Caco-2 (cell line): Measurements from ENCODE around the gene LIG1. TPM values are rescaled to one million over a fixed set of nuclear protein-coding genes. Genes with fewer than 3 reads are reported as not detected.

Source experiments
- BruUV-seq: library from RNA; stranded (reverse); fragments of 400-500 nt; replicated peaks from 2 replicates; lab custom pipeline; 2021; lab: Mats Ljungman, UMichigan
- CTCF ChIA-PET: fragments of 300-600 bp; sonication (Branson Sonifier 250); formaldehyde crosslinking; loops from one replicate; lab custom pipeline; 2022; ENCODE audit warnings: antibody characterized with exemption; lab: Charles Lee
- POLR2A ChIA-PET: fragments of 300-600 bp; sonication (Branson Sonifier 250); formaldehyde crosslinking; loops from one replicate; lab custom pipeline; 2022; ENCODE audit warnings: antibody characterized with exemption; lab: Charles Lee
- DNase-seq, 2 experiments: peaks; one replicate each; pipeline versions ENCODE4 v3.0.0 to v3.0.0-alpha.2; 2020 to 2022
- H3K27me3 ChIP-seq: replicated peaks from 2 replicates; pipeline ENCODE4 v1.6.0; 2011; ENCODE audit warnings: low read length; ENCODE audit not compliant: control insufficient read depth, insufficient read depth
- H3K36me3 ChIP-seq: 2 replicates; pipeline ENCODE4 v1.5.1; 2011; ENCODE audit warnings: low read length; ENCODE audit not compliant: control insufficient read depth, insufficient read depth
- H3K4me1 ChIP-seq: fragments of 250-450 bp; sonication (Bioruptor Pico); 2 replicates; pipeline ENCODE4 v1.5.1; 2020; ENCODE audit warnings: mild to moderate bottlenecking
- H3K4me3 ChIP-seq: 2 replicates; pipeline ENCODE4 v1.5.1; 2011; ENCODE audit warnings: low read depth, mild to moderate bottlenecking, control low read depth, low read length
- H3K9me3 ChIP-seq: fragments of 250-450 bp; sonication (Bioruptor Pico); 2 replicates; pipeline ENCODE4 v1.5.1; 2020; ENCODE audit warnings: mild to moderate bottlenecking, moderate library complexity
- H3K27ac Mint-ChIP-seq: one replicate; pipeline ENCODE4 v1.8.0; 2022; ENCODE audit warnings: mixed read lengths; ENCODE audit not compliant: unreplicated experiment
- H3K27me3 Mint-ChIP-seq: one replicate; pipeline ENCODE4 v1.8.0; 2022; ENCODE audit warnings: mixed read lengths; ENCODE audit not compliant: insufficient read depth, unreplicated experiment
- H3K36me3 Mint-ChIP-seq: one replicate; pipeline ENCODE4 v1.8.0; 2022; ENCODE audit warnings: mild to moderate bottlenecking, mixed read lengths; ENCODE audit not compliant: insufficient read depth, unreplicated experiment
- H3K4me1 Mint-ChIP-seq: one replicate; pipeline ENCODE4 v1.8.0; 2022; ENCODE audit warnings: low read depth, mixed read lengths; ENCODE audit not compliant: unreplicated experiment
- H3K4me3 Mint-ChIP-seq: one replicate; pipeline ENCODE4 v1.8.0; 2022; ENCODE audit warnings: mild to moderate bottlenecking, moderate library complexity, mixed read lengths; ENCODE audit not compliant: unreplicated experiment
- H3K9me3 Mint-ChIP-seq: one replicate; pipeline ENCODE4 v1.8.0; 2022; ENCODE audit warnings: mixed read lengths; ENCODE audit not compliant: unreplicated experiment
- CTCF ChIP-seq, 2 experiments: fragments of 200-600 bp in 1 of 2; IDR thresholded peaks; 1 replicate in 1 of 2; 2 replicates in 1 of 2; pipeline versions ENCODE4 v1.5.1 to v1.8.0; 2011 to 2022; ENCODE audit warnings: antibody characterized with exemption in 1 of 2, control low read depth in 1 of 2, inconsistent platforms in 1 of 2, low read depth in 1 of 2, low read length in 1 of 2, mild to moderate bottlenecking in 1 of 2, moderate library complexity in 1 of 2; ENCODE audit not compliant: insufficient read depth in 1 of 2, severe bottlenecking in 1 of 2, unreplicated experiment in 1 of 2
- intact Hi-C: fragments of 100-400 bp; cut with micrococcal nuclease; formaldehyde crosslinking; loops from one replicate; pipeline ENCODE4 v1.10.0; 2022; ENCODE audit not compliant: unreplicated experiment
- total RNA-seq: library from RNA; stranded (reverse); gene quantifications from 2 replicates; pipeline ENCODE4 v1.2.3, GENCODE V29; 2022

Gene LIG1
- total RNA-seq, 1 experiment from 2014 or later: 78.7 TPM

GRCh38 chr19:48168689-48169088 is 1.5 kb downstream of the LIG1 start:
- H3K27me3 Mint-ChIP-seq: no peaks in the 10 kb centered on the region
- no TSS peak for BruUV-seq
- Histone ChIP-seq H3K27me3 (no peaks in the 10 kb centered on the region), H3K36me3 (peaks cover 1% of the 10 kb centered on the region; the same call in 1 of the 2 replicates), H3K4me1 (no peaks in the 10 kb centered on the region), H3K4me3 (no peak overlapping the region), H3K9me3 (no peaks in the 10 kb centered on the region)
- no peak overlapping the region for H3K4me3 Mint-ChIP-seq
- ChIA-PET CTCF (interaction anchor here (0.8 to 1.5 kb wide), 2 partner anchors 35 to 152 kb away, joined by 3 to 7 read pairs; no protein-coding TSS in a partner anchor), POLR2A (interaction anchor here (2.9 kb wide), 1 partner anchor 35 kb away, joined by 32 read pairs; no protein-coding TSS in a partner anchor)
- peaks cover 8% of the 10 kb centered on the region for H3K4me1 Mint-ChIP-seq
- intact Hi-C loops: loop anchor here (1.0 kb wide), 1 partner anchor 35 kb away; no protein-coding TSS in a partner anchor
- no peak overlapping the region for H3K27ac Mint-ChIP-seq
- peaks cover 30% of the 10 kb centered on the region for H3K36me3 Mint-ChIP-seq
- DNase-seq: no peak
- TF ChIP-seq CTCF (IDR thresholded peaks at IDR 0.05; ENCODE audit: insufficient read depth in 1 of 2, low read depth in 1 of 2, low read length in 1 of 2, severe bottlenecking in 1 of 2, unreplicated experiment in 1 of 2): no peak
- H3K9me3 Mint-ChIP-seq: no peaks in the 10 kb centered on the region

- no peaks in the 10 kb centered on the region for H3K4me1 Mint-ChIP-seq
- Histone ChIP-seq H3K4me3 (no peak overlapping the region), H3K9me3 (no peaks in the 10 kb centered on the region), H3K27me3 (no peaks in the 10 kb centered on the region), H3K4me1 (no peaks in the 10 kb centered on the region), H3K36me3 (no peaks in the 10 kb centered on the region)
- H3K27ac Mint-ChIP-seq: no peak overlapping the region
- no peaks in the 10 kb centered on the region for H3K9me3 Mint-ChIP-seq
- no peak for TF ChIP-seq CTCF (IDR thresholded peaks at IDR 0.05; ENCODE audit: insufficient read depth in 1 of 2, low read depth in 1 of 2, low read length in 1 of 2, severe bottlenecking in 1 of 2, unreplicated experiment in 1 of 2)
- POLR2A ChIA-PET: no interaction called here
- H3K36me3 Mint-ChIP-seq: peaks cover 29% of the 10 kb centered on the region
- no peak for DNase-seq
- CTCF ChIA-PET: no interaction called here
- intact Hi-C loops: no loop called here
- no TSS peak for BruUV-seq
- no peaks in the 10 kb centered on the region for H3K27me3 Mint-ChIP-seq
- H3K4me3 Mint-ChIP-seq: no peak overlapping the region
These were observed 11.8 kb downstream of the LIG1 start for GRCh38 chr19:48158210-48158790.

- peaks cover 38% of the 10 kb centered on the region for H3K36me3 Mint-ChIP-seq
- no peaks in the 10 kb centered on the region for H3K36me3 ChIP-seq
These were observed 16.1 kb downstream of the LIG1 start for GRCh38 chr19:48154003-48154402.

More at GRCh38 chr19:48154003-48154402, 16.1 kb downstream of the LIG1 start:
- no TSS peak for BruUV-seq
- Histone ChIP-seq H3K4me3 (no peak overlapping the region), H3K9me3 (no peaks in the 10 kb centered on the region), H3K27me3 (no peaks in the 10 kb centered on the region), H3K4me1 (no peaks in the 10 kb centered on the region)
- H3K27ac Mint-ChIP-seq: no peak overlapping the region
- no peaks in the 10 kb centered on the region for H3K4me1 Mint-ChIP-seq
- POLR2A ChIA-PET: no interaction called here
- H3K9me3 Mint-ChIP-seq: no peaks in the 10 kb centered on the region
- no peak overlapping the region for H3K4me3 Mint-ChIP-seq
- DNase-seq: no peak
- H3K27me3 Mint-ChIP-seq: no peaks in the 10 kb centered on the region
- TF ChIP-seq CTCF (IDR thresholded peaks at IDR 0.05; ENCODE audit: insufficient read depth in 1 of 2, low read depth in 1 of 2, low read length in 1 of 2, severe bottlenecking in 1 of 2, unreplicated experiment in 1 of 2): no peak
- intact Hi-C loops: no loop called here
- CTCF ChIA-PET: interaction anchor here (0.6 to 1.3 kb wide), 4 partner anchors 44 to 94 kb away, joined by 3 to 5 read pairs (median 4); partner anchors contain the start of gene PLA2G4C
